Activated naive CD4-positive, alpha-beta T cell (primary cell): ENCODE measurements around the gene ZFAND2A.
"Not testable (repeated sequence)": the region's sequence is repeated elsewhere in the genome, so short reads cannot be mapped to it uniquely, and the experiment has no call there.

ENCODE experiments used
- DNase-seq, 4 experiments: peaks; one replicate each; lab custom pipeline; 2025; lab: John Stamatoyannopoulos, UW

The ZFAND2A gene

DNA sequence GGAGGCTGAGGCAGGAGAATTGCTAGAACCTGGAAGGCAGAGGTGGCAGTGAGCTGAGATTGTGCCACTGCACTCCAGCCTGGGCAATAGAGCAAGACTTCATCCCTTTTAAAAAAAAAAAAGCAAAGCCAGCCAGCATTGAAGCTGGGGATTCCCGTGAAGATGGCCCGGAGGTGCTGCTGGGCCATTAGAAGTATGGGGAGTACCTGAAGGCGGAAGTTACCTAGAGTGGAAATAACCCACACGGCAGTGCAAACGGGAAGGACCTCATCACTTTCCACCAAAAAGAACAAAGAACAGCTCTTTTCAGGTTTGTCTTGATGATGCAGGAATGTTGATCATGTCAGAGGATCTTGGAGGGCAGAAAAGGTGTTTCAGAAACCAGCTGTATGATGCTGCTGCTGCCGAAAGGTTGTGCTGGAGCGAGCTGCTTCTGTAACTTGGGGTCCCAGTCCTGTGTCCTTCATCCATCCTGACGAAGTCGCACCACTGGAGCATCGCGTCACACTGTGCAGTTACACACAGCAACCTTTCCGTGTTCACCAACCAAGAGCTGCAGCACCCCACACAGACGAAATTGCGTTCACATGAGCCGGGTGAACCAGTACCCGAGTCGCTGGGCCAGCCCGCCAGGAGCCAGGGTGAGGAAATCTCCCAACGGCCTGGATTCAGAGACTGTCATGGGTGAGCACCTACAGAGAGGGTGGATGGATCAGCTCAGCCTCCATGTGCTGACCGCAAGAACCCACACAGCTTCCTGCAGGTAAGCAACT is 8.2 kb downstream of the ZFAND2A start:
- no peak for DNase-seq

DNA sequence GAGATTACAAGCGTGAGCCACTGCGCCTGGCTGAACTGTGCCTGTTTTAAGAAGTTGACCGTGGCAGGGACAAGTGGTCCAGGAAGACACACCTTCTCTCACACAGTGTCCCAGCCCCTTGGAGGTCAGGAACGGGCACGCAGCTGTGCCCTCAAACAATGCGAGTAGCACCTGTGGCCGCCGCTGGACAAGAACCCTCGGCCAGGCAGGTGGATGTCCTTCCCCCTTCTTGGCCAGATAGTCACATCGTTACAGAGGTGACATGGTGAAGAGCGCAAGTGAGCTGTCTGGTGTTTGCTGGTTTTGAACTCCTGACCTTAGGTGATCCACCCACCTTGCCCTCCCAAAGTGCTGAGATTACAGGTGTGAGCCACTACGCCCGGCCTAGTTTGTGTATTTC is 8.8 kb downstream of the ZFAND2A start:
- no peak for DNase-seq

DNA sequence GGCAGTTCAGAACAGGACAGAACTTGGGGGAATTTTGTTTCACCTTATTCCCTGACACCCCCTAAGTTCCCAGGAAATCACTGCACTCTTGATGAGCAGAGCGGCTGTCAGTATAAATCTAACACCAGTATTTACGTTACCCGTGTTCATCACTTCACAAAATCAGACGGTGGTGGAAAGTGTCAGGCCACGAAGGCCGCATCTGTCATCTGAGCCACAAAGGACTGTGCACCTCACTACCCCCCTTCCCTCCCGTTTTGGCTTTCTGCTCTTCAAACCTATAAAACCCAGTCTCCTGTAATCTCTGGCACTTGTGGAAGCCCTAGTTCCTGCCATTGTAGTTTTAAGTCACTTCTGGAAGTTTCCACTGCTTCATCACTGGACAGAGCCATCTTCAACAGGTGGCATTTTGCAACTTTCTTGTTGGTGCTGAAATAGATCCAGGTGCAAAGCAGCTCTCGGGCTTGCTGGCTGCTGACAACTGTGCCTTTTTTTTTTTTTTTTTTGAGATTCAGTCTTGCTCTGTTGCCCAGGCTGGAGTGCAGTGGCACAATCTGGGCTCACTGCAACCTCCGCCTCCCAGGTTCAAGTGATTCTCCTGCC is 9.5 kb downstream of the ZFAND2A start:
- no peak for DNase-seq

DNA sequence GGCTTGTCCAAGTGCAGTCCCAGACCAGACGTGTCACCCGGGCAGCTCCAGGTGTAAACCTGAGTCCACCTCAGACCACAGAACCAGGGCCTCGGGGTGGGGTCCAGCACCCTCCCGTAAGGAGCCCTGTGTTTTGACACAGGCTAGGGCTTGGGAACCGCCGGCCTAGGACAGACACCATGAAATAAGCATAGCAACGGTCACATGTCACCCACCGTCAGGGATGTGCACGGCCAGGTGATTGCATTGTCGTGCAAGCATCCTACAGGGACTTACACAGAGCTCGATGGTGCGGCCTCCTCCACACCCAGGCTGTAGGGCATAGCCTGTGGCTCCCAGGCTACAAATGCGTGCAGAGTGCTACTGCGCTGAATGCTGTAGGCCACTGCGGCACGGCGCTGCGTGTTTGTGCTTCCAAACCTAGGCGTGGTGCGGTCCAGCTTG is 10.6 kb downstream of the ZFAND2A start:
- DNase-seq: no peak

- DNase-seq: not testable (repeated sequence)
Observed at GRCh38 chr7:1147873-1148272, 12.1 kb downstream of the ZFAND2A start.

GRCh38 chr7:1144269-1144771 is 15.7 kb downstream of the ZFAND2A start:
- DNase-seq: no peak

DNA sequence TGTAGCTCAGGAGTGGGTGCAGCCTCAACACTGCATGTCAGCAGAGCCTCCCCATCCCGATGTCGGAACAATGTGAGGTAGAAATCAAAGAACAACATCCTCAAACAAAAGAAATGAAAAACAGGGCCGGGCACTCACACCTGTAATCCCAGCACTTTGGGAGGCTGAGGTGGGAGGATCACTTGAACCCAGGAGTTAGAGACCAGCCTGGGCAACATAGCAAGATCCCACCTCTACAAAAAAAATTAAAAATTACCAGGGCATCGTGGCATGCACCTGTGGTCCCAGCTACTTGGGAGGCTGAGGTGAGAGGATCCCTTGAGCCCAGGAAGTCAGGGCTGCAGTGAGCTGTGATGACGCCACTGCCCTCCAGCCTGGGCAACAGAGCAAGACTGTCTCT is 17.0 kb downstream of the ZFAND2A start:
- DNase-seq: not testable (repeated sequence)

DNA sequence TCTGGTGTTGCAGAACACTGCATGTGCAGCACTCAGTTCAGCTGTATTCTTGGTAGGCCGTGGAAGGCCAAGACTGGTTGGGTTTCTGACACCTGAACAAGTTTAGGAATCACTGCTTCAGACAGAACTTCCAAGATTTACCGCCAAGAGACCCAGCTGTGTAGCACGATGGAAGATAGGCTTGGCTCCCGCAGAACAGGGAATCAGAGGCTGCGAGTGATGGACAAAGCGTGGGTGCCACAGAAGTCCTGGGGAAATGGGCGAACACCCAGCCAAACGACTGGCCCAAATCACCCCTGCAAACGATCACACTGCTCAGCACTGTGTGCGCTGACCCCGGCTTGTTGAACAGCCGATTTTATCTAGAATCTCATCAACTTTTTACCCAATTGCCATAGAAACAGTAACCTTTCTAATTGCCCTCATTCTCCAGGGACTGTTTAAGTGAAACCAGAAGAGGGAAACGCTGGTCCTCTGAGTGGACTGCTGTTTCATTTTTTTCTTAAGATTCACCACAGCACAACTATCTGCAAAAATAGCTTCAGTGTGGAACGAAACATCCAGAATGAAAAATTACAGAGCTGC is 17.9 kb downstream of the ZFAND2A start:
- no peak for DNase-seq

DNA sequence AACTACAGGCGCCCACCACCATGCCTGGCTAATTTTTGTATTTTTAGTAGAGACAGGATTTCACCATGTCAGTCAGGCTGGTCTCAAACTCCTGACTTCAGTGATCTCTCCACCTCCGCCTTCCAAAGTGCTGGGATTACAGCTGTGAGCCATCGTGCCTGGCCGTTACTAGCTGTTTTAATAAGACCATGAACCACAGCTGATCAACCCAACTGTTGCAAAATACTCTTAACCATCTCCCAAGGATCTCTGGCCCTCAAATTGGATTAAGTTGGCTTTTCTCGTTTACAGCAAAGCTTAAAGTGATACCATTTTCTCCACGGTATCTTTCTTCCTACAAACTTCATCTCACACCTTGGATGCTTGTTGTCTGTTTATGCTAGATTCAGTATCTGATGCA is 18.3 kb downstream of the ZFAND2A start:
- no peak for DNase-seq

- DNase-seq: no peak
Observed at GRCh38 chr7:1140476-1141104, 19.4 kb downstream of the ZFAND2A start.

DNA sequence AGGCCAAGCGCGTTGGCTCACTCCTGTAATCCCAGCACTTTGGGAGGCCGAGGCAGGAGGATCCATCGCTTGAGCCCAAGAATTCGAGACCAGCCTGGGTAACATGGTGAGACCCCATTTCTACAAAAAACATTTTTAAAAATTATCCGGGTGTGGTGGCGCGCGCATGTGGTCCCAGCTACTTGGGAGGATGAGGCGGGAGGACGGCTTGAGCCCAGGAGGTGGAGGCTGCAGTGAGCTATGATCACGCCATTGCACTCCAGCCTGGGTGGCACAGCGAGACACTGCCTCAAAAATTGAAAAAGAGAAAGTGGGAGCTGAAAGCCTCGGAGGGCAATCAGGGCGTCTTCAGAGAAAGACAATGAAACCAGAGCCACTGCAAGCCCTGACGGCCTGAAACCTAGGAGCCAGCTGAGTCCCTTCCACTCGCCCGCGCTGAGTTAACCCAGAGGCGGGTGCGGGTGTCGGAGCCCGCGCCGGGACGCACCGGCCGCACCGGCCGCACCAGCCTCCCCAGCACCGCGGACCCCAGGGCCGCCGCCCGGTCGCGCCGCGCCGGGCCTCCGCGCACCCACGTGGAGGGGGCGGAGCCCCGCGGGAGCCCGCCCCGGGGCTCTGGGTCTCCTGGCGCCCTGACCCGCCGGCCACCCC is 22.4 kb downstream of the ZFAND2A start:
- DNase-seq: no peak

DNA sequence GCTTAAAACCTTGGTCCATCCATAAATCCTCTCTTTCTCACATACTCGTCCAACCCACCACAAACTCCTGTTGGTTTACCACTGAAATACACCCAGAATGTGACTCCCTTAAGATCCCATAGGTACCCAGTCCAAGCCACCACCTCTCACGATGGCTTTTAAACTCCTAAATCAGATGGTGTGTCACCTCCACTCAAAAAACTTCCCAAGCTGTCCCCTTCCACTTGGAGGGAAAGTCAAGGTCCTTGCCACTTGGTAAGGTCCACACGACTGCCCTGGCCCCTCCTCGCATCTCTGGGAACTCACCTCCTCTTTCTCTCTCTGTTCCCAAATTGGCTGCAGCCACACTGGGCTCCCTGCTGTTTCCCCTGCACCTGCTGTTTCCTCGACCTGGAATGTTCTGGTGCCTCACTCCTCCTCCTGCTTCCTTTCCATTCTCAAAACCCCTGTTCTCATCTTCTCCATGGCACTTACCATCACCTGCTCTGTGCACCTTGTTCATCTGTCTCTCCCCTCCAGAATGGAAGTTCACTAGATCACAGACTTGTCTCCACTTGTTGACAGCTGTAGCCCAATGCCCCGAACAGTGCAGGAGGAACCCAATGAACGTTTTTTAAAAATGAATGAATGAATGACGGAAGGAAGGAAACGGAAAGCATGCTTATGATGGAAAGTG is 23.0 kb downstream of the ZFAND2A start:
- DNase-seq: no peak

DNA sequence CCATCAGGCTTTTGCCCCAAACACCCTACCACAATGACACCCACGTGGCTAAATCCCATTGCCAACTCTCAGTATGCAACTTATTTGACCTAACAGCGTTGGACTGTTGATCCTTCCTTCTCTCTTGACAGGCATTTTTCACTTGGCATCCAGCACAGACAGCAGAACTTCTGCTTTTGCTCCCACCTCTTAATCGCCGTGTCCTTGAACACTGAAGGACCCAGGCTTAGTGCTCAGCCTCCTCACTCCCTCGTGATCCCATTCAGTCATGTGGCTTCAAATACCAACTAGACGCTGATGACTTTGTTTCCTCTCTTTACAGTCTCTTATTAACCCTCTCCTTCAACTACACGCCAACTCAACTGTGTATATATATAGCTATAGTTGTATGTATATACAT is 25.0 kb downstream of the ZFAND2A start:
- DNase-seq: no peak

GRCh38 chr7:1131471-1132265 is 28.3 kb downstream of the ZFAND2A start:
- no peak for DNase-seq

- no peak for DNase-seq
Observed at GRCh38 chr7:1130021-1130990, 29.7 kb downstream of the ZFAND2A start.

DNA sequence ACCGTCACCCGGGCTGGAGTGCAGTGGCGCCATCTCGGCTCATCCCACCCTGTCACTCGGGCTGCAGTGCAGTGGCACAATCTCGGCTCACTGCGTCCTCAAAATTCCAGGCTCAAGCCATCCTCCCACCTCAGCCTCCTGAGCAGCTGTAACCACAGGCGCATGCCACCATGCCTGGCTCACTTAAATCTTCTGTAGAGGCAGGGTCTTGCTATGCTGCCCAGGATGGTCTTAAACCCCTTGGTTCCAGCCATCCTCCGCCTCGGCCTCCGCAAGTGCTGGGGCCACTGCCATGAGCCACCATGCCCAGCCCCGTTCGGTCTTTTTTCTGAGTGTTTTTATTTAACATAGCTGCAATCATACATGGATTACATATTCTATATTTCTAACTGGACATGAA is 30.6 kb downstream of the ZFAND2A start:
- no peak for DNase-seq

GRCh38 chr7:1127001-1127400 is 33.0 kb downstream of the ZFAND2A start:
- no peak for DNase-seq

DNA sequence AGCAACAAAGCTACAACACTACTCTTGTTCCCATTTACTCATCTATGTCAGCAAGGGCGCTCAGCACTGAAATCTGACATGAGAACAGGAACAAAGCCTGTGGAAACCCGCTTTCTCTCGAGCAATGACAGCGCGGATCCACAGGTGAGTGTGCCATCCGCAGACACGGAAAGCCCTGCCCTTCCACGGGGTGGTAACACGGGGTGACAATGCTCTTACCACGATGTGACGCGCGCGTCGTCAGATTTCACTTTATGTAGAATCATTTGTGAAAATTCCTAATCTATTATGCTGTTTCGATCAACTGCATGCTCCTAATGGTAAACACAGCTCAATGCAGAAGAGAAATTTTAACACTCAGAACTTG is 34.4 kb downstream of the ZFAND2A start:
- DNase-seq: no peak

GRCh38 chr7:1124816-1125602 is 35.0 kb downstream of the ZFAND2A start:
- DNase-seq: no peak
